GM12878 (cell line): ENCODE measurements around the gene PCDHGA6.

Source experiments
- CEBPB ChIP-seq, 2 experiments: fragments of 150-350 bp in 1 of 2; IDR thresholded peaks; 2 replicates each; pipeline ENCODE4 v1.6.1; 2012 to 2014; ENCODE audit warnings: low read depth in 2 of 2, low read length in 2 of 2, borderline replicate concordance in 1 of 2, inconsistent platforms in 1 of 2
- EZH2 ChIP-seq: IDR thresholded peaks from 2 replicates; pipeline ENCODE4 v1.6.1; 2012; ENCODE audit warnings: low read depth, mild to moderate bottlenecking, control low read depth, inconsistent platforms, low read length, borderline replicate concordance; ENCODE audit not compliant: control insufficient read depth
- PBX3 ChIP-seq: IDR thresholded peaks from 2 replicates; pipeline ENCODE4 v1.6.1; 2011; ENCODE audit warnings: mild to moderate bottlenecking, low read depth, low read length, moderate library complexity; ENCODE audit not compliant: insufficient replicate concordance

GRCh38 chr5:141362719-141363118, 11.0 kb upstream of the PCDHGA6 start:
- TF ChIP-seq EZH2 (no peak), PBX3 (no peak), CEBPB (IDR thresholded peaks at IDR 0.05; ENCODE audit: borderline replicate concordance in 1 of 2, low read depth in 2 of 2, low read length in 2 of 2) (no peak)
